IMR-90 (cell line): ENCODE measurements around the gene DNAH8. TPM values are rescaled to one million over a fixed set of nuclear protein-coding genes. Genes with fewer than 3 reads are reported as not detected.

Source experiments
- ATAC-seq: fragments of 200-7000 bp; cut with Tn5 transposase; 2 replicates; pipeline ENCODE4 v1.9.1; 2020; ENCODE audit warnings: low read depth, mild to moderate bottlenecking, moderate library complexity
- BruUV-seq: library from RNA; stranded (reverse); fragments of 400-500 nt; replicated peaks from 2 replicates; lab custom pipeline; 2021; lab: Mats Ljungman, UMichigan
- CTCF ChIA-PET: fragments of 300-600 bp; formaldehyde crosslinking; extraction: SDS; loops from one replicate; lab custom pipeline; 2021; ENCODE audit warnings: antibody characterized with exemption; lab: Yijun Ruan, JAX
- POLR2A ChIA-PET: fragments of 300-600 bp; sonication (Branson Sonifier 250); formaldehyde crosslinking; loops from one replicate; lab custom pipeline; 2022; ENCODE audit warnings: antibody characterized with exemption; ENCODE audit not compliant: unreplicated experiment; lab: Charles Lee
- DNase-seq: peaks from one replicate; pipeline ENCODE4 v3.0.0; 2013
- H2AFZ ChIP-seq: replicated peaks from 2 replicates; pipeline ENCODE3; 2013; ENCODE audit warnings: low read length, mild to moderate bottlenecking; ENCODE audit not compliant: poor library complexity
- H2AK5ac ChIP-seq: 2 replicates; pipeline ENCODE4 v1.6.1; 2013; ENCODE audit warnings: low read depth, low read length, inconsistent platforms
- H2AK9ac ChIP-seq: replicated peaks from 2 replicates; pipeline ENCODE3; 2013; ENCODE audit warnings: mild to moderate bottlenecking, low read depth, low read length, moderate library complexity; ENCODE audit not compliant: poor library complexity
- H2BK120ac ChIP-seq: 2 replicates; pipeline ENCODE4 v1.6.1; 2013; ENCODE audit warnings: low read depth, low read length, inconsistent platforms
- H2BK15ac ChIP-seq: 3 replicates; pipeline ENCODE4 v1.6.1; 2013; ENCODE audit warnings: low read depth, low read length, inconsistent platforms
- H2BK20ac ChIP-seq: 2 replicates; pipeline ENCODE4 v1.6.1; 2013; ENCODE audit warnings: low read depth, mild to moderate bottlenecking, inconsistent platforms, low read length, moderate library complexity
- H2BK5ac ChIP-seq: 2 replicates; pipeline ENCODE4 v1.6.1; 2013; ENCODE audit warnings: mild to moderate bottlenecking, low read depth, low read length, inconsistent platforms; ENCODE audit not compliant: poor library complexity, severe bottlenecking
- H3K14ac ChIP-seq: replicated peaks from 2 replicates; pipeline ENCODE4 v1.6.1; 2013; ENCODE audit warnings: low read depth, low read length, inconsistent platforms
- H3K18ac ChIP-seq: 2 replicates; pipeline ENCODE4 v1.6.1; 2013; ENCODE audit warnings: low read depth, low read length, control low read depth
- H3K23ac ChIP-seq: 2 replicates; pipeline ENCODE4 v1.6.1; 2013; ENCODE audit warnings: low read depth, low read length, inconsistent platforms
- H3K27ac ChIP-seq: 2 replicates; pipeline ENCODE4 v1.5.1; 2013; ENCODE audit warnings: mild to moderate bottlenecking, control low read depth, low read length; ENCODE audit not compliant: insufficient read depth
- H3K27me3 ChIP-seq: 2 replicates; pipeline ENCODE4 v1.6.1; 2013; ENCODE audit warnings: low read length; ENCODE audit not compliant: control insufficient read depth, insufficient read depth
- H3K36me3 ChIP-seq: 2 replicates; pipeline ENCODE4 v1.6.1; 2013; ENCODE audit warnings: low read length, mixed read lengths; ENCODE audit not compliant: control insufficient read depth, insufficient read depth
- H3K4ac ChIP-seq: 2 replicates; pipeline ENCODE4 v1.6.1; 2013; ENCODE audit warnings: low read depth, low read length, inconsistent platforms
- H3K4me1 ChIP-seq: 2 replicates; pipeline ENCODE4 v1.6.1; 2013; ENCODE audit warnings: low read length, mixed read lengths; ENCODE audit not compliant: control insufficient read depth, insufficient read depth
- H3K4me2 ChIP-seq: 2 replicates; pipeline ENCODE4 v1.6.1; 2013; ENCODE audit warnings: low read depth, mild to moderate bottlenecking, control low read depth, low read length, moderate library complexity
- H3K4me3 ChIP-seq: 2 replicates; pipeline ENCODE4 v1.5.1; 2013; ENCODE audit warnings: low read depth, mild to moderate bottlenecking, control low read depth, low read length, moderate library complexity; ENCODE audit not compliant: insufficient read depth
- H3K56ac ChIP-seq: 2 replicates; pipeline ENCODE4 v1.6.1; 2013; ENCODE audit warnings: low read length, inconsistent platforms; ENCODE audit not compliant: insufficient read depth; ENCODE audit errors: extremely low read depth
- H3K79me1 ChIP-seq, 2 experiments: 2 replicates each; pipeline ENCODE4 v1.6.1; 2013; ENCODE audit warnings: low read length in 2 of 2, inconsistent platforms in 1 of 2, low read depth in 1 of 2
- H3K9ac ChIP-seq: 2 replicates; pipeline ENCODE4 v1.6.1; 2013; ENCODE audit warnings: low read depth, low read length, control low read depth
- H3K9me1 ChIP-seq: 2 replicates; pipeline ENCODE4 v1.6.1; 2013; ENCODE audit warnings: low read length, inconsistent platforms; ENCODE audit not compliant: insufficient read depth
- H3K9me3 ChIP-seq: 2 replicates; pipeline ENCODE4 v1.6.1; 2013; ENCODE audit warnings: low read length; ENCODE audit not compliant: control insufficient read depth, insufficient read depth
- H4K20me1 ChIP-seq: 2 replicates; pipeline ENCODE4 v1.6.1; 2013; ENCODE audit warnings: low read length, inconsistent platforms; ENCODE audit not compliant: insufficient read depth
- H4K5ac ChIP-seq: 2 replicates; pipeline ENCODE4 v1.6.1; 2013; ENCODE audit warnings: mild to moderate bottlenecking, low read depth, low read length, control low read depth
- H4K8ac ChIP-seq, 2 experiments: 2 replicates each; pipeline ENCODE4 v1.6.1; 2013; ENCODE audit warnings: low read depth in 2 of 2, low read length in 2 of 2, control low read depth in 1 of 2, inconsistent platforms in 1 of 2
- H4K91ac ChIP-seq: 2 replicates; pipeline ENCODE4 v1.6.1; 2013; ENCODE audit warnings: low read depth, low read length, inconsistent platforms; ENCODE audit not compliant: insufficient read depth
- BHLHE40 ChIP-seq: fragments of 150-350 bp; IDR thresholded peaks from 2 replicates; pipeline ENCODE4 v1.6.1; 2016; ENCODE audit warnings: mild to moderate bottlenecking, low read depth, low read length
- CEBPB ChIP-seq: IDR thresholded peaks from 2 replicates; pipeline ENCODE4 v1.6.1; 2012; ENCODE audit warnings: low read depth, low read length, improper control_type of control experiment
- CHD1 ChIP-seq: IDR thresholded peaks from 2 replicates; pipeline ENCODE4 v1.6.1; 2012; ENCODE audit warnings: low read depth, low read length, improper control_type of control experiment
- FOS ChIP-seq: fragments of 150-350 bp; IDR thresholded peaks from 2 replicates; pipeline ENCODE4 v1.6.1; 2016; ENCODE audit warnings: low read depth, low read length
- MAFK ChIP-seq: IDR thresholded peaks from 2 replicates; pipeline ENCODE4 v1.6.1; 2012; ENCODE audit warnings: low read depth, low read length, improper control_type of control experiment
- MAZ ChIP-seq: IDR thresholded peaks from 2 replicates; pipeline ENCODE4 v1.6.1; 2012; ENCODE audit warnings: low read depth, mild to moderate bottlenecking, low read length, improper control_type of control experiment, moderate library complexity, borderline replicate concordance
- MXI1 ChIP-seq: IDR thresholded peaks from 2 replicates; pipeline ENCODE4 v1.6.1; 2012; ENCODE audit warnings: low read depth, mild to moderate bottlenecking, low read length, moderate library complexity, borderline replicate concordance
- POLR2A ChIP-seq: IDR thresholded peaks from 2 replicates; pipeline ENCODE4 v1.6.1; 2012; ENCODE audit warnings: mild to moderate bottlenecking, low read depth, low read length
- RAD21 ChIP-seq: IDR thresholded peaks from 2 replicates; pipeline ENCODE4 v1.6.1; 2012; ENCODE audit warnings: low read length, improper control_type of control experiment
- RFX5 ChIP-seq: IDR thresholded peaks from 2 replicates; pipeline ENCODE4 v1.8.0; 2012; ENCODE audit warnings: low read depth, mild to moderate bottlenecking, low read length, moderate library complexity
- WGBS, 2 experiments: methylation state at CpG; one replicate each; pipeline versions ENCODE4 v1.1.5 to v1.1.7; 2013; ENCODE audit warnings: missing lambda C conversion rate in 2 of 2; ENCODE audit not compliant: insufficient read length in 1 of 2; ENCODE audit errors: extremely low coverage in 2 of 2; 5-methylcytosine and 5-hydroxymethylcytosine counted together
- dilution Hi-C: fragments of 300-500 bp; cut with HindIII; formaldehyde crosslinking; loops from one replicate; pipeline ENCODE4 v1.14.3; 2018; ENCODE audit warnings: low sequenced_read_pairs; ENCODE audit not compliant: unreplicated experiment
- in situ Hi-C: fragments of 300-500 bp; cut with MboI; formaldehyde crosslinking; loops from 3 replicates; pipeline ENCODE4 v1.14.3; 2019; ENCODE audit warnings: low sequenced_read_pairs, inconsistent platforms, mixed read lengths
- intact Hi-C: fragments of 100-400 bp; cut with micrococcal nuclease; formaldehyde crosslinking; loops from 2 replicates; pipeline ENCODE4 v1.10.0; 2022
- polyA plus RNA-seq, 3 experiments: library from polyadenylated mRNA; depleted of rRNA; stranded (reverse); fragments of >200 nt; gene quantifications; 2 replicates each; pipeline ENCODE4 v1.2.3, GENCODE V29; 2012; ENCODE audit warnings: low replicate concordance in 1 of 3
- total RNA-seq: library from RNA; depleted of rRNA; stranded (reverse); fragments of >200 nt; gene quantifications from 2 replicates; pipeline ENCODE4 v1.2.3, GENCODE V29; 2012
- TF ChIP-seq, protein P1 (sequence below): fragments of 150-350 bp; IDR thresholded peaks from 2 replicates; pipeline ENCODE4 v1.6.1; 2016; ENCODE audit warnings: low read depth, mild to moderate bottlenecking, low read length, moderate library complexity, borderline replicate concordance
- TF ChIP-seq, protein P2 (sequence below): conservative IDR thresholded peaks from 2 replicates; pipeline ENCODE4 v1.5.1; 2012; ENCODE audit warnings: mild to moderate bottlenecking, low read depth, low read length, improper control_type of control experiment

The DNAH8 gene
- total and polyA plus RNA-seq, 2 of the 4 experiments (the other 2 are of a cell fraction): not detected

DNA sequence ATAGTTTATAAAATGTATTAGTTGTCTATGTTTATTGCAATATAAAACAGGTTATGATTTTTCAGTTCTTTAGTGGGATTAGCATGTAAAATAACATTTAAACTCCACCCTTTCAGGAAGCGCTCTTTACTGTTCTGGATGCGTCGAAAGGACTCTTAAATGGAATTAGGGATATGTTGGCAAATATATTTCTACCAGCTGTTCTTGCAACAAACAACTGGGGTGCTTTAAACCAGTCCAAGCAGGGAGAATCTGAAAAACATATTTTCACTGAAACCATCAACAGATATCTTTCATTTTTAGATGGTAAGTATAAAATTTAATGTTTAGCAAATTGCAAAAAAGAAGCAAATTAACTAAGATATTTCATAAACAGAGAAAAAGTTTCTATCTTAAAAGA lies 21.8 kb downstream of the DNAH8 start:
- Histone ChIP-seq H4K5ac (no peak overlapping the region), H3K4ac (no peak overlapping the region), H3K79me1 (no peaks in the 10 kb centered on the region), H3K36me3 (no peaks in the 10 kb centered on the region), H3K27ac (no peak overlapping the region), H3K9ac (no peak overlapping the region), H3K9me3 (no peaks in the 10 kb centered on the region), H2AK5ac (no peak overlapping the region), H3K4me1 (no peaks in the 10 kb centered on the region), H3K56ac (no peak overlapping the region), H3K27me3 (peaks cover 5% of the 10 kb centered on the region), H2BK20ac (no peak overlapping the region), H3K14ac (no peak overlapping the region), H2AFZ (no peak overlapping the region), H4K91ac (no peak overlapping the region), H4K8ac (no peak overlapping the region), H3K18ac (no peak overlapping the region), H3K23ac (no peak overlapping the region), H2BK5ac (no peak overlapping the region), H3K4me3 (no peak overlapping the region), H4K20me1 (no peaks in the 10 kb centered on the region), H2BK120ac (no peak overlapping the region), H2BK15ac (no peak overlapping the region), H3K4me2 (no peak overlapping the region), H2AK9ac (no peak overlapping the region), H3K9me1 (no peaks in the 10 kb centered on the region)
- in situ Hi-C loops: no loop called here
- ChIA-PET POLR2A (no interaction called here), CTCF (no interaction called here)
- no peak for TF ChIP-seq FOS
- no peak for TF ChIP-seq MAFK
- TF ChIP-seq MXI1: no peak
- TF ChIP-seq, protein P1, sequence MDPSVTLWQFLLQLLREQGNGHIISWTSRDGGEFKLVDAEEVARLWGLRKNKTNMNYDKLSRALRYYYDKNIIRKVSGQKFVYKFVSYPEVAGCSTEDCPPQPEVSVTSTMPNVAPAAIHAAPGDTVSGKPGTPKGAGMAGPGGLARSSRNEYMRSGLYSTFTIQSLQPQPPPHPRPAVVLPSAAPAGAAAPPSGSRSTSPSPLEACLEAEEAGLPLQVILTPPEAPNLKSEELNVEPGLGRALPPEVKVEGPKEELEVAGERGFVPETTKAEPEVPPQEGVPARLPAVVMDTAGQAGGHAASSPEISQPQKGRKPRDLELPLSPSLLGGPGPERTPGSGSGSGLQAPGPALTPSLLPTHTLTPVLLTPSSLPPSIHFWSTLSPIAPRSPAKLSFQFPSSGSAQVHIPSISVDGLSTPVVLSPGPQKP: no peak
- TF ChIP-seq BHLHE40: no peak
- no peak for TF ChIP-seq CEBPB
- TF ChIP-seq, protein P2, sequence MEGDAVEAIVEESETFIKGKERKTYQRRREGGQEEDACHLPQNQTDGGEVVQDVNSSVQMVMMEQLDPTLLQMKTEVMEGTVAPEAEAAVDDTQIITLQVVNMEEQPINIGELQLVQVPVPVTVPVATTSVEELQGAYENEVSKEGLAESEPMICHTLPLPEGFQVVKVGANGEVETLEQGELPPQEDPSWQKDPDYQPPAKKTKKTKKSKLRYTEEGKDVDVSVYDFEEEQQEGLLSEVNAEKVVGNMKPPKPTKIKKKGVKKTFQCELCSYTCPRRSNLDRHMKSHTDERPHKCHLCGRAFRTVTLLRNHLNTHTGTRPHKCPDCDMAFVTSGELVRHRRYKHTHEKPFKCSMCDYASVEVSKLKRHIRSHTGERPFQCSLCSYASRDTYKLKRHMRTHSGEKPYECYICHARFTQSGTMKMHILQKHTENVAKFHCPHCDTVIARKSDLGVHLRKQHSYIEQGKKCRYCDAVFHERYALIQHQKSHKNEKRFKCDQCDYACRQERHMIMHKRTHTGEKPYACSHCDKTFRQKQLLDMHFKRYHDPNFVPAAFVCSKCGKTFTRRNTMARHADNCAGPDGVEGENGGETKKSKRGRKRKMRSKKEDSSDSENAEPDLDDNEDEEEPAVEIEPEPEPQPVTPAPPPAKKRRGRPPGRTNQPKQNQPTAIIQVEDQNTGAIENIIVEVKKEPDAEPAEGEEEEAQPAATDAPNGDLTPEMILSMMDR: no peak
- TF ChIP-seq MAZ: no peak
- no peak for TF ChIP-seq RFX5
- TF ChIP-seq RAD21: no peak
- no peak for TF ChIP-seq CHD1
- TF ChIP-seq POLR2A: no peak
- DNase-seq: no peak
- WGBS, 2 experiments: no CpG with 5 or more reads among the region's 3 CpGs
- intact Hi-C loops: no loop called here
- ATAC-seq: no peak
- BruUV-seq: no TSS peak
- dilution Hi-C loops: no loop called here
